Neural cell (in vitro differentiated cells): ENCODE measurements around the gene TCF4.

Experiments used
- CTCF ChIP-seq: fragments of 450-650 bp; IDR thresholded peaks from 2 replicates; pipeline ENCODE4 v1.5.1; 2014; ENCODE audit warnings: antibody characterized with exemption, mild to moderate bottlenecking, moderate library complexity; ENCODE audit not compliant: poor library complexity, severe bottlenecking
- EP300 ChIP-seq: fragments of 450-650 bp; conservative IDR thresholded peaks from 2 replicates; pipeline ENCODE4 v1.6.1; 2014; ENCODE audit warnings: antibody characterized with exemption, mild to moderate bottlenecking, moderate library complexity; ENCODE audit not compliant: poor library complexity, severe bottlenecking
- EZH2 ChIP-seq: fragments of 200-600, 300-800 bp; shearing (Covaris generic), sonication (generic); IDR thresholded peaks from 2 replicates; pipeline ENCODE4 v1.6.1; 2014; ENCODE audit warnings: antibody characterized with exemption, low read length, borderline replicate concordance, mild to moderate bottlenecking; ENCODE audit not compliant: insufficient read depth, poor library complexity, severe bottlenecking
- RAD21 ChIP-seq: fragments of 450-650 bp; conservative IDR thresholded peaks from 2 replicates; pipeline ENCODE4 v1.6.1; 2014; ENCODE audit warnings: antibody characterized with exemption, mild to moderate bottlenecking, moderate library complexity

GRCh38 chr18:55206927-55207326, 381.1 kb downstream of the TCF4 start:
- no peak for TF ChIP-seq CTCF
- no peak for TF ChIP-seq RAD21
- no peak for TF ChIP-seq EZH2
- TF ChIP-seq EP300, result no peak
